Hematopoietic multipotent progenitor cell treated with erythropoietin and hydrocortisone succinate and interleukin-3 and kit ligand, for 8 days (in vitro differentiated cells): ENCODE data around the gene SFRP5.

Experiments
- DNase-seq: peaks from one replicate; pipeline ENCODE4 v3.0.0-alpha.2; 2015

SFRP5 gene

DNA sequence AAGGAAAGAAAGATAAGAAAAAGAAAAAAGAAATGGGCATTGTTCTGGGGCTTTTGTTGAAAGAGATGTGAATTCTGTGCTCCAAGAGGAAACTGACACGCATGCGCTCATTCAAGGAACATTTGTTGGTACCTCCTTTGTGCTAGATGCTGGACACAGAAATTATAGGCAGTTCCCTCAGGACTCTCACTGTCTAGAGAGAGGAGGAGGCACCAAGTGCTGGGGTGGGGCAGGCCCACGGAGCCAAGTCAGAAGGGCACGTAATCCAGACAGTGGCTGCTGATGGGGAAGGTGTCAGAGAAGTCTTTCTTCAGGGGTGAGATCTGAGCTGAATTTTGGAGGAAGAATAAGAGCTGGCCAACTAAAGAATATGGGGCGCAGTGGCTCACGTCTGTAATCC lies 37.8 kb downstream of the SFRP5 start:
- DNase-seq: no peak

- DNase-seq: no peak
Observed at GRCh38 chr10:97733256-97733655, 38.5 kb downstream of the SFRP5 start.

- no peak for DNase-seq
Observed at GRCh38 chr10:97732052-97732359, 39.8 kb downstream of the SFRP5 start.

DNA sequence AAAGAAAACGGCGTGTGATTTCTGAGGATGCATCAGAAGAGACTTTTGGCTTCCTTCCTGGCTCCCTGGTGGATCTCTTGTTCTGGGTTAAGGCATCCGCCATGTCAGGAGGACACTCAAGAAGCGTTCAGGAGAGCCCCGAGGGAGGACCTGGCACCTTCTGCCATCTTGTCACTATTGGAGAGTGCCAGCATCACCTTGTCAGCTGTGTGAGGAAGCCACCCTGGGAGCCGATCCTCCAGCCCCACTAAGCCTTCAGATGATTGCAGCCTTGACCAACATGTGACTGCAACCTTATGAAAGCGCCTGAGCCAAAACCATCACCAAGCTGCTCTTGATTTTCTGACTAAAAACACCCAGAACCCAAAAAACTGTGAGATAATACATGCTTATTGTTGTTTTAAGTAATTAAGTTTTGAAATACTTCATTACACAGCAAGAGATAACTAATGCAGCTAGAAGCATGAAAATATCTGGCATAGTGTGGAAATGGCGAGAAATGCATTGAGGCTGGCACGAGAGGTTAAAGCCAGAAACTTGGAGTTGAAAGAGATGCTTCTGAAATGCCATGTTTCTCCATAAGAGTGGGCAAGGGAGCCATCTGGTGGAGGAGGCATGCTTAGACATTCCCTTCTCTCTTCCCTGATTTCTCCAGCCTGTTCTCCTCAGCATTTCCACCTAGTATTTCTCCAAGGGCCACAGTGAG lies 40.3 kb downstream of the SFRP5 start:
- DNase-seq: peak; percentile 80

DNA sequence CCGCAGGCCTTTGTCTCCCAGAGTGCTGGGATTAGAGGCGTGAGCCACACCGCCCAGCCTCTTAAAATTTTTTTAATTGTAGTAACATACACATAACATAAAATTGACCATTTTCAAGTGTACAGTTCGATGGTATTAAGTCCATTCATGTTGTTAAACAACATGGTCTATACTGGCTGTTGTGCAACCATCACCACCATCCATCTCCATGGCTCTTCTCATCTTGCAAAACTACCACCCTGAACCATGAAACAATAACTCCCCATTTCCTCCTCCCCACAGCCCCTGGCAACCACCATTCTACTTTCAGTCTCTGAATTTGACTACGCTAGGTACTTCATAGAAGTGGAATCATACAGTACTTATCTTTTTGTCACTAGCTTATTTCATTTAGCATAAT lies 42.8 kb downstream of the SFRP5 start:
- DNase-seq: no peak

DNA sequence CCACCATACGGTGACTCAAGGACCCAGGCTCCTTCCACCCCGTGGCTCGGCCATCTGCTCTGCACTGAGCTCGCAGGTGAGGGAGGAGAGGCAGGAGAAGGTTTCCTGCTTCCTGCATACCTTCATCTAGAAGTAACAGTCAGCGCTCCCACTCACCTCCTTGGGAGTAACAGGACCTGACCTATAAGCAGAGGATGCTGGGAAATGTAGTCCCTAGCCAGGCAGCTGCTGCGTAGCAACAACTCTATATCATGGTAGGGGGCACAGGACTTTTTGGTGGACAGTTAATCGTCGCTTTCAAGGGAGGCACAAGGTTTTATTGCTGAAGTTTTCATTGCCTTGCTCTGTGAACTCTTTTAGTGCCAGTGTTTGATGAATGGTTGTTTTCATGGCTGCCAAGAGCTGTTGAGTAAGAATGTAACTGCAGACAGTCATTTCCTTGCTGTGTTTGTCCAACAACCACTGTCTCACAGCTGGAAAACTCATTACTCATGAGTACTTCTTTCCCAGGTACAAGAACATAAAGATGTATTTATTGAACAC lies 45.1 kb downstream of the SFRP5 start:
- DNase-seq: no peak

DNA sequence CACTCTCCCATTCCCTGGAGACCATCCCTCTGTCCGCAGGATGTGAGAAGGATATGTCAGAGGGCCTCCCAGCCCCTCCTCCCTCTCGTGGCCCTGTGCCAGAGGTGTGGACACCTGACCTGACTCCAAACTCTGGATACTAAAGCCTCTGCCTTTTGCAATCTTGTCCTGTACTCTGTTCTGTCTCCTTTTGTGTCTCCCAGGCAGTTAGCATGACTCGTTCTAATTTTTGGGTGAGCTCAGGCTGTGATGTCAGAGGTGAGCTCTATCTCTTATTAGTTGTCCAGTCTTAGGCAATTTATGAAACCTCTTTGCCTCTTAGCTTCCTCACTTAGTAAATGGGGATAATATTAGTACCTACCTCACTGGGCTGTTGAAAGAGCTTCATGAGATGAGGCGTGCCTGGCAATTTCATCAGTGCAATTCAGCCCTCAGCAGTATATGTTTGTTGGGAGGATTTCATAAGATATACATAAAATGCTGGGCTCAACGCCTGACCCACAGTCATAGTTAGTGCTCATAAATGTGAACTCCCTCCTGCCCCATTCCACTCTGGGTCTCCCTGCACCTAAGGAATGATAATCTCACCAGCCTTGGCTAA lies 47.4 kb downstream of the SFRP5 start:
- no peak for DNase-seq

- DNase-seq: no peak
Observed at GRCh38 chr10:97723001-97723400, 48.8 kb downstream of the SFRP5 start.

DNA sequence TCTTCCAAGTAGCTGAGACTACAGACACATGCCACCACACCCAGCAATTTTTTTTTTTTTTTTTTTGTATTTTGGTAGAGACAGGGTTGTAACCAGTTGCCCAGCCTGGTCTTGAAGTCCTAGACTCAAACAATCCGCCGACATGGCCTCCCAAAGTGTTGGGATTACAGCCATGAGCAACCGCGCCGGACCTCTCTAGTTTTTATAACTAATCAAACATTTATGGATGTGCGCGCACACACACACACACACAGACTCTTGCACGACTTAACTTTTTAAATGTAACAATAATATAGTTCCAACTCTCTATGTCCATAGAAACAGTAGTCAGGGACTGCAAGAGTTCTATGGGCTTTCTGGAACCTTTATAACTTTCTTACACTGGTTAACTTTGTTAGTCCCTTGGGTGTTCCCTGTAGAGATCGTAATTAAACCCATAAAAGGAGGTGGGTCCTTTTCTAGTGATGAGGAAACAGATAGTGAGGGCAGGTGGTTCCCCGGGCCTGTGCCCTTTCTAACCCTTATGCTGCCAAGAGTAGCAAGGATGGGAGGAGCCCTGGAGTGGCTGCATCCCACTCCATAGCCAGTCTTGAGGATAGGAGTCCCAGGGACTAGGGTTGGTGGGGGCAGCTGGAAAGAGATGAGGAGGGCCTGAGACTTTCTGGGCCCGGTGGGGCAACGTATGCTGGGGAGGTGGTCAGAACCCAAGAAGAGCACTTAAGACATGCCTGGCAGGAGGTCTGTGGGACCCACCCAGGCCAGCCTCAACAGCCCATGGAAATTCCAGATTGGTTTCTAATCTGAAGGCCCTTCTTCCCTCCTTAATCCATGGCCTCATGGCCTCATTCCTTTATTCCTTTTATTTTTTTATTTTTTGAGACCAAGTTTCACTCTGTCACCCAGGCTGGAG lies 49.7 kb downstream of the SFRP5 start:
- no peak for DNase-seq

DNA sequence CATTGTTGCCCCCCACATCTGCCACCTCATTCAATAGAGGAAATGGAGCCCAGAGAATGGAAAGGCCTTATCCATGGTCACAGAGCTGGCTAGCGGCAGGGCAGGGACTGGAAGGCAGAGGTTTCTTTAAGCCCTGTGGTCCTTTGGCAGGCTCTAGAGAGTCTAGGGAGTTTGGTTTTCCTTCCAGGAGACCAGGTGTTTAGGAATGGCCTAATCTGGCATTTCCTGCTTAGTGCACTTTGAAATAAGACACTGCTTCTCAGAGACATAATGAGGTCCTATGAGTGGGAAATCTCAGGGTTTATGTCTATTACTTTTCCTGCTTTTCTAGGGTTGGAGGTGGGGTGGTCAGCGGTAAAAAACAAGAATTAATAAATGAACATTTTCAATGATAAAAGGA lies 52.2 kb downstream of the SFRP5 start:
- no peak for DNase-seq

- DNase-seq: no peak
Observed at GRCh38 chr10:97718659-97719142, 53.1 kb downstream of the SFRP5 start.

- DNase-seq: no peak
Observed at GRCh38 chr10:97718178-97718577, 53.6 kb downstream of the SFRP5 start.

DNA sequence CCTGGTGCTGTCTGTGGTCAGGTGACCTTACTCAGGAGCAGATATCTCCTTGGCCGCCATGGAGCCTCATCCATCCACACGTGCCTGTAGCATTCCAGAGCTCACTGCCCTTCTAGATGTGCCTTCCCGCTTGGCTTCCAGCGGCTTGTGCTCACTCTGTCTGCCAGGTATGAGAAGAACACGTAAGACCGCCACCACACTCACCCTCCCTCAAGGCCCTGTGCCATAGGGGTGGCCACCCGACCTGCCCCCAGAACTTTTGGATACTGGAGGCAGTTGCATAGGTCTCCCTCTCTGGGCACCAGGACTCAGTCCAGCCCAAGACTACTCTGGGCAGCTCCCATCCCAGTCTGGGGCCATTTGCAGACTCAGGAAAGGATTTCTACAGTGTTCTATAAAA lies 54.2 kb downstream of the SFRP5 start:
- no peak for DNase-seq
